ENCODE data around the gene KIR2DL1.
"Not testable (repeated sequence)": the region's sequence is repeated elsewhere in the genome, so short reads cannot be mapped to it uniquely, and the experiment has no call there.

The KIR2DL1 gene

GRCh38 chr19:54790711-54791110 lies 21.1 kb downstream of the KIR2DL1 start:
- no peak for TF ChIP-seq JUND (IDR thresholded peaks at IDR 0.05; ENCODE audit: low read depth)
- in situ Hi-C loops (cut with HindIII; ENCODE audit: low pct_unique_long_range_greater_than_20kb, low sequenced_read_pairs), result no loop called here
- no peak for DNase-seq (ENCODE audit: low read depth in 1 of 2, low spot score in 1 of 2)

GRCh38 chr19:54791476-54791875 lies 21.9 kb downstream of the KIR2DL1 start:
- no peak for DNase-seq (ENCODE audit: low read depth in 1 of 2, low spot score in 1 of 2)
- in situ Hi-C loops (cut with HindIII; ENCODE audit: low pct_unique_long_range_greater_than_20kb, low sequenced_read_pairs), result no loop called here
- no peak for TF ChIP-seq JUND (IDR thresholded peaks at IDR 0.05; ENCODE audit: low read depth)

DNA sequence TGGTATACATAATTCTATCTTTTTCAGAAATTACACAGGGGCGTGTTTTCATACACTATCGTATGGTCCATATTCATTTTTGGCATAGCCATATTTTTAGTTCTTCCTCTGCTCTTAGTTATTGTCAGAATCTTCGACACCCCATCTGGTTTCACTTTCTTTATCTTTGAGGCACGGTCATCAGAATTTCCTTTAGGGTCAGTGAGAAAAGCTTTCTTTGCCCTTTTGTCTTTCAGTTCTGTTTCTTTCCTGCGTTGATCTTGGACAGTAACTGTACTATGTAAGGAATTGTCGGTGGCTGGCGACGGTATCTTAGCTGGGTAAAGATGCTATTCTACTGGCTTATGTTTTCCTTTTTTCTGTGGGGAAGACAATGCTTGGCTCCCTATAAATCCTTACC lies 23.2 kb downstream of the KIR2DL1 start:
- no peak for TF ChIP-seq JUND (IDR thresholded peaks at IDR 0.05; ENCODE audit: low read depth)
- in situ Hi-C loops (cut with HindIII; ENCODE audit: low pct_unique_long_range_greater_than_20kb, low sequenced_read_pairs), result no loop called here
- DNase-seq (ENCODE audit: low read depth in 1 of 2, low spot score in 1 of 2), result no peak

- in situ Hi-C loops (cut with HindIII; ENCODE audit: low pct_unique_long_range_greater_than_20kb, low sequenced_read_pairs), result no loop called here
- no peak for DNase-seq (ENCODE audit: low read depth in 1 of 2, low spot score in 1 of 2)
- no peak for TF ChIP-seq JUND (IDR thresholded peaks at IDR 0.05; ENCODE audit: low read depth)
Measured at GRCh38 chr19:54795758-54796157, 26.2 kb downstream of the KIR2DL1 start.

DNA sequence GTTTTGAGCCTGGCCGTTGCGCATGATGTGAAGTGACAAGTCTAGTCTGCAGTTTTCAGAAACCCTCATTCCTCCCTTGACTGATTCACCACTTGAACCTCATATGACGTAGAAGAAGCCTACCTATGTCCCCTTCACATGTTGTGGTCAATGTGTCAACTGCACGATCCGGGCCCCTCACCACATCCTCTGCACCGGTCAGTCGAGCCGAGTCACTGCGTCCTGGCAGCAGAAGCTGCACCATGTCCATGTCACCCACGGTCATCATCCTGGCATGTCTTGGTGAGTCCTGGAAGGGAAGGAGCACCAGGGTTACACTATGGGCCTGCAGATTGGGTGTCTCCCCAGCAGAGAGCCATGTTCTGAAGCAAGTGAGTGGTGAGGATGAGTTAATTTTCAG lies 33.8 kb downstream of the KIR2DL1 start, which contains the start of gene KIR2DL4:
Gene KIR2DL4, plus strand, starts transcription at position 201 of the 400 bp plus-strand sequence. Its CDS starts 42 bp downstream, at position 243.
- TF ChIP-seq JUND (IDR thresholded peaks at IDR 0.05; ENCODE audit: low read depth), result no peak
- in situ Hi-C loops (cut with HindIII; ENCODE audit: low pct_unique_long_range_greater_than_20kb, low sequenced_read_pairs), result no loop called here
- no peak for DNase-seq (ENCODE audit: low read depth in 1 of 2, low spot score in 1 of 2)

GRCh38 chr19:54804101-54804500 lies 34.5 kb downstream of the KIR2DL1 start:
- DNase-seq (ENCODE audit: low read depth in 1 of 2, low spot score in 1 of 2), result no peak
- no peak for TF ChIP-seq JUND (IDR thresholded peaks at IDR 0.05; ENCODE audit: low read depth)
- in situ Hi-C loops (cut with HindIII; ENCODE audit: low pct_unique_long_range_greater_than_20kb, low sequenced_read_pairs), result no loop called here

- DNase-seq (ENCODE audit: low read depth in 1 of 2, low spot score in 1 of 2), result no peak
- in situ Hi-C loops (cut with HindIII; ENCODE audit: low pct_unique_long_range_greater_than_20kb, low sequenced_read_pairs), result no loop called here
- TF ChIP-seq JUND (IDR thresholded peaks at IDR 0.05; ENCODE audit: low read depth), result no peak
Measured at GRCh38 chr19:54804571-54804970, 35.0 kb downstream of the KIR2DL1 start.

DNA sequence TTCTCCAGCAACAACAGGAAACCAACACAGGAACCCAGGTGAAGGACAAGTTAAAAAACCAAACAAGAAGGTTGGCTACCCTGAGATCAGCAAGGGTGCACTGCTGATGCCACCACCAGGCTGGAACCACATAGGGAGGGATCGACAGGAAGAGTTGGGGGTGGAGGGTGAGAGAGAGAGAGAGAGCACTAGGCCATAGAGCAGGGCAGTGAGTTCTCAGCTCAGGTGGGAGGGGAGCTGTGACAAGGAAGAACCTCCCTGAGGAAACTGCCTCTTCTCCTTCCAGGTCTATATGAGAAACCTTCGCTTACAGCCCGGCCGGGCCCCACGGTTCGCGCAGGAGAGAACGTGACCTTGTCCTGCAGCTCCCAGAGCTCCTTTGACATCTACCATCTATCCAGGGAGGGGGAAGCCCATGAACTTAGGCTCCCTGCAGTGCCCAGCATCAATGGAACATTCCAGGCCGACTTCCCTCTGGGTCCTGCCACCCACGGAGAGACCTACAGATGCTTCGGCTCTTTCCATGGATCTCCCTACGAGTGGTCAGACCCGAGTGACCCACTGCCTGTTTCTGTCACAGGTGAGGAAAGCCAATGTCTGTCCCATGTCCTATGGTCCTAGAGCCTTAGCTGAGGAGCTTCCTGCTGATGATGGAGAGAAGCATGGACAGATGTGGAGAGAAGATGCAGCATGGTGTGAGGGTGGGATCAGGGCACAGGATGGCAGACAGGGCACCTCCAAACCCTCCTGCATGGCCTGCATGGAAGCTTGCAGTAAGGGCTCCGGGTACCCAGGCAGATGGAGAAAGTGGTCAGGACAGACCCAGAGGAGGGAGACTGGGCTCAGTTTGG lies 36.3 kb downstream of the KIR2DL1 start:
- in situ Hi-C loops (cut with HindIII; ENCODE audit: low pct_unique_long_range_greater_than_20kb, low sequenced_read_pairs), result no loop called here
- DNase-seq (ENCODE audit: low read depth in 1 of 2, low spot score in 1 of 2), result no peak
- no peak for TF ChIP-seq JUND (IDR thresholded peaks at IDR 0.05; ENCODE audit: low read depth)

DNA sequence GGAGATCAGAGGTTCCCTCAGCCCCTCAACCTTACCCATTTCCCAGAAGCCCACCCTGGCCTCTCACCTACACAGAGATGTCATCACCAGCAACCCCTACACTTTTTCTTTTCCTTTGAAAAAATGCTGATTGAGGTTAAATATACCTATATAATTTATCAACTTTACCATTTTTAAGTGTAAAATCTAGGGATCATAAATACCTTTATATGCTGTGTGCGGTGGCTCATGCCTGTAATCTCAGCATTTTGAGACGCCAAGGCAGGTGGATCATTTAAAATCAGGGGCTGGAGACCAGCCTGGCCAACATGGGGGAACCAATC lies 36.9 kb downstream of the KIR2DL1 start:
- in situ Hi-C loops (cut with HindIII; ENCODE audit: low pct_unique_long_range_greater_than_20kb, low sequenced_read_pairs), result no loop called here

DNA sequence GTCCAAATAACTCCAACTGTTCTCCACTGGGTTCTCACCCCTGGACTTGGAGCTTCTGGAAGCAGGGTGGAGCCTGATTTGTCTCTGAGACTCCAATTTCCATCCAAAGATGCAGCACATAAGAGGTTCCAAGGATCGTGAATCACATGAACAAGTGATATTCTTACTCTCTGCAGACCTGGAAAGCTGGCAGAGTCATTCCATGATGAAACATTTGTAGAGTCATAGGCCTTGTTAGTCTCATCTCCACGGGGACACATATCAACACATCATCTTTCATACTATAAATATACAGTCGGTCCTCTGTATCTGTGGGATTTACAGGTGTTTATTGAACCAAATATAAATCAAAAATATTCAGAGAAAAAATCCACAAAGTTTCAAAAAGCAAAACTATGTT lies 45.0 kb downstream of the KIR2DL1 start:
- in situ Hi-C loops (cut with HindIII; ENCODE audit: low pct_unique_long_range_greater_than_20kb, low sequenced_read_pairs); DNase-seq (ENCODE audit: low read depth in 1 of 2, low spot score in 1 of 2): not testable (repeated sequence)

More for the DNA sequence above, 36.9 kb downstream of the KIR2DL1 start:
- no peak for TF ChIP-seq JUND (IDR thresholded peaks at IDR 0.05; ENCODE audit: low read depth)
- DNase-seq (ENCODE audit: low read depth in 1 of 2, low spot score in 1 of 2), result no peak

- in situ Hi-C loops (cut with HindIII; ENCODE audit: low pct_unique_long_range_greater_than_20kb, low sequenced_read_pairs); DNase-seq (ENCODE audit: low read depth in 1 of 2, low spot score in 1 of 2): not testable (repeated sequence)
Measured at GRCh38 chr19:54816251-54816650, 46.7 kb downstream of the KIR2DL1 start, which contains the start of gene KIR3DL1. Gene KIR3DL1, plus strand, starts transcription at chr19:54816468.

DNA sequence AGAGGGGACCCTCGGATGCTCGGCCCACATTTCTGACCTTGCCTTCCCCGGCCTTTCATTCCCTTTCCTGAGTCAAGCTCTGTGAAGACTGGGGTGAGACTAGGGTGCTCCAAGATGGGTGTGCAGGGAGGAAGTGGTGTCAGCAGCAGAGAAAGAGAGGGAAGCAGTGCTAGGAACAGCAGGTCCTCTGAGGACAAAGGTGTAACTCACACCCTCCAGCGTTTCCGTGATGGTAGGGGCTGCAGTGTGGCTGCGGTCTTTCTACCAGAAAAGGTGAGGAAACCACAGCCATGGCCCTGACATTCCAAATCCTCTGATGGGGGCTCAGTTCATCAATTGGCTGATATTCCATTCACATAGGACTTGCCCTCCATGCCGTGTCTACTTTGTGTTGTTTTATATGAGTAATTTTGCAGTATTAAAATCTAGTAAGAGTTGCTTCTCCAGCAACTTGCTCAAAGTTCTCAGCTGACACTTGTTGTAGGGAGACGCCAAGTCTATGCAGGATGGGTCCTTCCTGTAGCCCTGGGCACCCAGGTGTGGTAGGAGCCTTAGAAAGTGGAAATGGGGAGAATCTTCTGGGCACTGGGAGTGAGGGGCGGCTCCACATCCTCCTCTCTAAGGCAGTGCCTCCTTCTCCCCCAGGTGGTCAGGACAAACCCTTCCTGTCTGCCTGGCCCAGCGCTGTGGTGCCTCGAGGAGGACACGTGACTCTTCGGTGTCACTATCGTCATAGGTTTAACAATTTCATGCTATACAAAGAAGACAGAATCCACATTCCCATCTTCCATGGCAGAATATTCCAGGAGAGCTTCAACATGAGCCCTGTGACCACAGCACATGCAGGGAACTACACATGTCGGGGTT lies 48.3 kb downstream of the KIR2DL1 start:
- in situ Hi-C loops (cut with HindIII; ENCODE audit: low pct_unique_long_range_greater_than_20kb, low sequenced_read_pairs), result no loop called here
- TF ChIP-seq JUND (IDR thresholded peaks at IDR 0.05; ENCODE audit: low read depth), result no peak
- DNase-seq (ENCODE audit: low read depth in 1 of 2, low spot score in 1 of 2), result no peak

GRCh38 chr19:54824416-54824815 lies 54.8 kb downstream of the KIR2DL1 start:
- in situ Hi-C loops (cut with HindIII; ENCODE audit: low pct_unique_long_range_greater_than_20kb, low sequenced_read_pairs); DNase-seq (ENCODE audit: low read depth in 1 of 2, low spot score in 1 of 2): not testable (repeated sequence)

DNA sequence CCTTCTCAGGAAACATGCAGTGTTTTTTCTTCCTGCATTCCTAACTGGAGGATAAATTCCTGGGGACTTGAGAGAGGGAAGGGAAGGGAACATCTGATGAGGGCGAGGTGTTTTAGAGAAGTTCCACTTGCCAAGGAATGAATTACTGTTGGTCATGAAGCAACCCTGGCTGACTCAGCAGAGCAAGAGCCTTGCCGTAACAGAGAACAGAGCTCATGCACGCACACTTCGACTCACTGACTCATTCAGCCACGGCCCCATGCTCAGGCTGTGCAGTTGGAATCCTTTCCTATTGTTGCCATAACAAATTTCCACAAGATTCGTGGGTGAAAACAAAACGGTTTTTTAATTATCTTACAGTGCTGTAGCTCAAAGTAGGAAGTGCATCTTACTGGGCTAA lies 55.7 kb downstream of the KIR2DL1 start:
- DNase-seq (ENCODE audit: low read depth in 1 of 2, low spot score in 1 of 2); in situ Hi-C loops (cut with HindIII; ENCODE audit: low pct_unique_long_range_greater_than_20kb, low sequenced_read_pairs): not testable (repeated sequence)

GRCh38 chr19:54828064-54828463 lies 58.5 kb downstream of the KIR2DL1 start:
- DNase-seq (ENCODE audit: low read depth in 1 of 2, low spot score in 1 of 2); in situ Hi-C loops (cut with HindIII; ENCODE audit: low pct_unique_long_range_greater_than_20kb, low sequenced_read_pairs): not testable (repeated sequence)

DNA sequence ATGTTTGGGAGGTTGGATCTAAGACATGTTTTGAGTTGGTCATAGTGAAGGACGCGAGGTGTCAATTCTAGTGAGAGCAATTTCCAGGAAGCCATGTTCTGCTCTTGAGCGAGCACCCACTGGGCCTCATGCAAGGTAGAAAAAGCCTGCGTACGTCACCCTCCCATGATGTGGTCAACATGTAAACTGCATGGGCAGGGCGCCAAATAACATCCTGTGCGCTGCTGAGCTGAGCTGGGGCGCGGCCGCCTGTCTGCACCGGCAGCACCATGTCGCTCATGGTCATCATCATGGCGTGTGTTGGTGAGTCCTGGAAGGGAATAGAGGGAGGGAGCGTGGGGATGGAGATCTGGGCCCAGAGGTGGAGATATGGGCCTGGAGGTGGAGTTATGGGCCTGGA lies 62.9 kb downstream of the KIR2DL1 start, which contains the start of gene KIR2DS4:
Gene KIR2DS4, plus strand, starts transcription at position 181 of the 400 bp plus-strand sequence.
- in situ Hi-C loops (cut with HindIII; ENCODE audit: low pct_unique_long_range_greater_than_20kb, low sequenced_read_pairs); DNase-seq (ENCODE audit: low read depth in 1 of 2, low spot score in 1 of 2): not testable (repeated sequence)

All from T47D (cell line).